LNCaP clone FGC (cell line): ENCODE results near the gene S100P.
A peak's percentile ranks its signal among the peaks of the same experiment; 100 is the strongest.

ENCODE experiments used
- DNase-seq: peaks from one replicate; pipeline ENCODE4 v3.0.0-alpha.2; 2011; ENCODE audit warnings: low read depth
- H3K4me3 ChIP-seq: 2 replicates; pipeline ENCODE4 v1.5.1; 2011; ENCODE audit warnings: mild to moderate bottlenecking, low read depth, low read length, control low read depth
- CTCF ChIP-seq: IDR thresholded peaks from 2 replicates; pipeline ENCODE4 v1.5.1; 2012; ENCODE audit warnings: mild to moderate bottlenecking; ENCODE audit not compliant: control insufficient read depth, insufficient read depth; ENCODE audit errors: extremely low read depth

The S100P gene

GRCh38 chr4:6673660-6674499, 19.8 kb upstream of the S100P start:
- DNase-seq: peak; percentile 93
- TF ChIP-seq CTCF: 0 out of 2 replicates have a peak, but pooled peaks have one; percentile 10
- peak overlapping the region; percentile 70 for H3K4me3 ChIP-seq

- H3K4me3 ChIP-seq: peak overlapping the region; percentile 70
- peak; percentile 61 for TF ChIP-seq CTCF
- DNase-seq: no peak
Observed at GRCh38 chr4:6674500-6675149, 19.1 kb upstream of the S100P start.

GRCh38 chr4:6676722-6677558, 16.7 kb upstream of the S100P start:
- H3K4me3 ChIP-seq: no peak overlapping the region
- no peak for TF ChIP-seq CTCF
- no peak for DNase-seq

- no peak for TF ChIP-seq CTCF
- no peak for DNase-seq
- H3K4me3 ChIP-seq: no peak overlapping the region
Observed at GRCh38 chr4:6680372-6681034, 13.2 kb upstream of the S100P start.

- no peak for DNase-seq
- TF ChIP-seq CTCF: peak; percentile 46
- no peak overlapping the region for H3K4me3 ChIP-seq
Observed at GRCh38 chr4:6681191-6681590, 12.5 kb upstream of the S100P start.

- DNase-seq: no peak
- TF ChIP-seq CTCF: no peak
Observed at GRCh38 chr4:6682862-6683590, 10.7 kb upstream of the S100P start.

More at GRCh38 chr4:6682862-6683590, 10.7 kb upstream of the S100P start:
- no peak overlapping the region for H3K4me3 ChIP-seq
